GM18873 (cell line): Measurements from ENCODE around the gene CLMP.

Experiments
- ATAC-seq: cut with Tn5 transposase; IDR thresholded peaks from one replicate; pipeline ENCODE4 v1.9.1; 2021; ENCODE audit warnings: mild to moderate bottlenecking, moderate library complexity, moderate number of reproducible peaks; ENCODE audit not compliant: unreplicated experiment, low FRiP score

The CLMP gene

GRCh38 chr11:123034597-123034996 lies 160.5 kb downstream of the CLMP start:
- no peak for ATAC-seq

- ATAC-seq, result no peak
These were observed 161.2 kb downstream of the CLMP start for GRCh38 chr11:123033895-123034294.

GRCh38 chr11:123030517-123030916 lies 164.5 kb downstream of the CLMP start:
- no peak for ATAC-seq

- no peak for ATAC-seq
These were observed 174.1 kb downstream of the CLMP start for GRCh38 chr11:123020968-123021367.
